GM12873 (cell line): Measurements from ENCODE around the gene NT5C2.

Source experiments
- TF ChIP-seq, protein P1 (sequence below): IDR thresholded peaks from 2 replicates; pipeline ENCODE4 v1.5.1; 2012; ENCODE audit warnings: low read depth, mild to moderate bottlenecking, moderate library complexity, low read length, control low read depth; ENCODE audit not compliant: insufficient read depth; ENCODE audit errors: missing control alignments

Gene NT5C2

DNA sequence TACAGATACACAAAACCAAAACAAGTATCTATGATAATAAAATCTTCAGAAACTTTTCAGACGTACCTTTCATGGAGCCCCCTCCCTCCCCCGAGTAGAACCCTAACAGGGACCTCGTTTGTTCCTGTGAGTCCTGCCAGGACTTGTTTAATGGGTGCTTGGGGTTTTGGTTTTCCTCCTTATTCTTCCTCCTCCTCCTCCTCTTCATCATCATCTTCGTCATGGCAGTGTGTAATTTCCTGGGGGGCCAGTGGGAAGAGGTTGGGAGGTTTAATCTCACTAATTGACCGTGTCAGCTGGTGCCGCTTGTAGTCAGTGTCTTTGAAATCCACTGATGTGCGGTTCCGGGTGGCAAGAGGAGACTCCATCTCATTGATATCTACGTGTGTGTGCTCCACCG is 103.6 kb downstream of the NT5C2 start:
- TF ChIP-seq, protein P1, sequence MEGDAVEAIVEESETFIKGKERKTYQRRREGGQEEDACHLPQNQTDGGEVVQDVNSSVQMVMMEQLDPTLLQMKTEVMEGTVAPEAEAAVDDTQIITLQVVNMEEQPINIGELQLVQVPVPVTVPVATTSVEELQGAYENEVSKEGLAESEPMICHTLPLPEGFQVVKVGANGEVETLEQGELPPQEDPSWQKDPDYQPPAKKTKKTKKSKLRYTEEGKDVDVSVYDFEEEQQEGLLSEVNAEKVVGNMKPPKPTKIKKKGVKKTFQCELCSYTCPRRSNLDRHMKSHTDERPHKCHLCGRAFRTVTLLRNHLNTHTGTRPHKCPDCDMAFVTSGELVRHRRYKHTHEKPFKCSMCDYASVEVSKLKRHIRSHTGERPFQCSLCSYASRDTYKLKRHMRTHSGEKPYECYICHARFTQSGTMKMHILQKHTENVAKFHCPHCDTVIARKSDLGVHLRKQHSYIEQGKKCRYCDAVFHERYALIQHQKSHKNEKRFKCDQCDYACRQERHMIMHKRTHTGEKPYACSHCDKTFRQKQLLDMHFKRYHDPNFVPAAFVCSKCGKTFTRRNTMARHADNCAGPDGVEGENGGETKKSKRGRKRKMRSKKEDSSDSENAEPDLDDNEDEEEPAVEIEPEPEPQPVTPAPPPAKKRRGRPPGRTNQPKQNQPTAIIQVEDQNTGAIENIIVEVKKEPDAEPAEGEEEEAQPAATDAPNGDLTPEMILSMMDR, result no peak

GRCh38 chr10:103086799-103087198 is 106.3 kb downstream of the NT5C2 start:
- TF ChIP-seq, protein P1, result no peak

- TF ChIP-seq, protein P1, result no peak
Observed at GRCh38 chr10:103086261-103086660, 106.8 kb downstream of the NT5C2 start.

- TF ChIP-seq, protein P1, result no peak
Observed at GRCh38 chr10:103083977-103084320, 109.1 kb downstream of the NT5C2 start.

GRCh38 chr10:103083266-103083976 is 109.7 kb downstream of the NT5C2 start:
- TF ChIP-seq, protein P1, result no peak

DNA sequence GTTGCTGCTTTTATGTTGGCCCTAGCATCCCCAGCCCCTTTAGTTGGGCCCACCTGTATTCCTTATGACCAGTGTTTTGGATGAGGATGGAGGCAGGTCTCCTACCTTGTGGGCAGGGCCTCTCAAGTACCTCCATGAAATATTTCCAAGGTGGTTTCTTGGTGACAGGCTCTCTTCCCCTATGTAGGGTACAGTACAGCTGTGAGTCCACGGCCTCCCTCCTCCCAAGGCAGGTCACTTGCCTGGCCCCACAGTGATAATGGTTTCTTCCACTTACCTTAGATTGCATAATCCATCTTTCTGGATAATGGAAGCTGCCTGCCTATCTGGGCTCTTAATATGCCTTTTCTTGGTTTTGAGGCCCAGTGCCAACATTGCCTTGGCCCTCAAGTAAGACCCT is 110.4 kb downstream of the NT5C2 start:
- TF ChIP-seq, protein P1, result no peak

DNA sequence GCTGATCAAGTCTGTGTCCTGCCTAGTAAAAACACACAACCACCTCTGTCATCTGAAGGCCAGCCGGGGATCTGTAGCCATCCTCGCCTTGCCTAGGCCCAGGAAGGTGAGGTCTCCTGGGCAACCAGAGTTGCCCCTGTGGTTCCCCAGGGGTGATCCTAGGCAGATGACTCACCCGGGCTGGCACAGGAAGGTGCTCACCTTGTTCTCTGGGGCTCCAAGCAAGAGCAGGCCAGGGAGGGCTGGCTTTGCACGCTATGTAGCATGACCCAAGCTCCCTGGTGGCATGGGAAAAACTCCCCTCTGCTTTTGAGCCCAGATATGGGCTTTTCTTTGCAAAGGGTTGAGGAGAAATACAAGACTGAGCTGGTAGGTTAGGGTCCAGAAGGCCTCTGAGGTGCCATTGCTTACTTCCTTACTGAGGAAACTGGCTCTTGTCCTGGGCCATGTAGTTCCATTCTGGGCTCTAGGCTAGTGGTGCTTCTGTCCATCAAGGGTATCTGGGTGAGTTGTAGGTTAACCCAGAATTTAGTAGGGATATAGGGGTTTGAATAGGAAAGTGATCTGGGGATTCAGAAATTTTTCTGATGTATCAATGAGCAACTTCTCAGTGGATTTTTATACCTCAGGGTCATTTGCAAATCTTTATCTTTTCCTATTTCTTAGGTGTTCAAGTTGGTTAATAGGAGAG is 112.0 kb downstream of the NT5C2 start:
- TF ChIP-seq, protein P1, result no peak
